Measurements from ENCODE around the gene CTCF. TPM values are rescaled to one million over a fixed set of nuclear protein-coding genes. Genes with fewer than 3 reads are reported as not detected.

Gene CTCF
- total RNA-seq, 2 donors from 2014 or later: 37.0 to 42.2 TPM

DNA sequence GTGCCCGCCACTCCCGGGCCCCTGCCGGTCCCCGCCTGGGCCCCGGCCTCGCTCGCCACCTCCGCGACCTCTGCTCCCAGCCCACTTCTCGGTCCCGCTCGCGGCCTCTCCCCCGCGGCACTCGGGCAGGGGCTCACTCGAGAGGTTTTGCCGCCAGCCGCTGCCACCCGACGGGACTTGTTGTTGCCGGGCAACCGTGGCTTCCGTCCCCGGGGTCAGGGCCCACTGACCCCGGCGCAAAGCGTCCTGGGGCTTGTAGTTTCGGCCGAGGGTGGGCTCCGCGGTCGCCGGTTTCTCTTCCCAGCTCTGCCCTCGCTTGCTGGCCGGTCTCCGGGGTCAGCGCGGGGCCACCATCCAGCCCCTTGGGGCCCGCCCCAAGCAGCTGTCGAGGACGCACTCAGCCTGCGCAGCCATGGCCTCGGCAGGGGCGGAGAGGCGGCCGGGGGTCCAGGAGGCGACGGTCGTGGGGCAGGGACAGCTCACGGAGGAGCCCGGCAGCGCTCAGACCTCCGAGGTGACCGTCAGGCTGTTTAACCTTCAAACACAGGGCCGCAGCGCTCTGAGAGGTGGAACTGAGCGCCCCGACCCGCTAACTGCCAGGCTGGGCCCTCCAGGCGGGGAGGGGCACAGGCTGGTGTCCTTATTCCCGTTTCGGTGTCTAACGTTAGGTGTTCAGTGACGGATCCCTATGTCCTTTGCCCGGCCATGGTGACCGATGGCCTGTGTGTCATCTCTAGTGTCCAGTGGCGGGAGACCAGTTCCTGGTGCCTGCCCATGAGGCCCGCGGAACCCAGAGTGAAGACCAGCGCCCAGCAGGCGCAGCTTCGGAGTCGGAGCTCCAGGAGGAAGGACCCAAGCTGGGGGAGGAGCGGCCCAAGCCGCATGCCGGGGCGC, 104.5 kb downstream of the CTCF start, which contains the start of the genes C16orf86 and ENKD1:
TSS of gene C16orf86 (plus strand) at position 256 of the 894 bp plus-strand sequence. CDS start at position 413, 157 bp downstream.
TSS of gene ENKD1 (minus strand) at position 192 of the 894 bp plus-strand sequence. CDS start 308 bp downstream, outside the sequence.
- DNase-seq: peak; percentile 84 to 88
- ATAC-seq: peak; percentile 71
- intact Hi-C loops (cut with DNase I, micrococcal nuclease): loop anchor here in 1 of 2 donors (5.0 kb wide), 1 partner anchor 145 kb away; no protein-coding TSS in a partner anchor

DNA sequence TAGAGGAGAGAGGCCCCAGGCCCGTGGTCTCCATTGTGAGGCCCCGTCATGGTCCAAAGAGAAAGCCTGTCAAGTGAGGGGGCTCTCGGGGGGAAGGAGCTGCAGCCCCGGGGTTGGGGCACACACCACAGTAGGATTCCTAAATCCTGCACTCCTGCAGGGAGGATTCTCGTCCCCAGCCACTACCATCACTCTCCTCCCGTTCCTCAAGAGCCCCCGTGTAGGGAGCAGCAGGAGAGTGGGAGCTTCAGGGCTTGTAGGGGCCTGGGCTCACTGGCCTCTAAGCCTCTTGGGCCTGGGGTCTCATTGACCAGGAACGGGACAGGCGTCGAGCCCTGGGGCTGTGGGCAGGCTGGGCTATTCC, 105.1 kb downstream of the CTCF start:
- ATAC-seq (no peak), DNase-seq (peak in 1 of 2 donors; percentile 25)
- intact Hi-C loops (cut with DNase I, micrococcal nuclease): loop anchor here in 1 of 2 donors (5.0 kb wide), 1 partner anchor 145 kb away; no protein-coding TSS in a partner anchor

DNA sequence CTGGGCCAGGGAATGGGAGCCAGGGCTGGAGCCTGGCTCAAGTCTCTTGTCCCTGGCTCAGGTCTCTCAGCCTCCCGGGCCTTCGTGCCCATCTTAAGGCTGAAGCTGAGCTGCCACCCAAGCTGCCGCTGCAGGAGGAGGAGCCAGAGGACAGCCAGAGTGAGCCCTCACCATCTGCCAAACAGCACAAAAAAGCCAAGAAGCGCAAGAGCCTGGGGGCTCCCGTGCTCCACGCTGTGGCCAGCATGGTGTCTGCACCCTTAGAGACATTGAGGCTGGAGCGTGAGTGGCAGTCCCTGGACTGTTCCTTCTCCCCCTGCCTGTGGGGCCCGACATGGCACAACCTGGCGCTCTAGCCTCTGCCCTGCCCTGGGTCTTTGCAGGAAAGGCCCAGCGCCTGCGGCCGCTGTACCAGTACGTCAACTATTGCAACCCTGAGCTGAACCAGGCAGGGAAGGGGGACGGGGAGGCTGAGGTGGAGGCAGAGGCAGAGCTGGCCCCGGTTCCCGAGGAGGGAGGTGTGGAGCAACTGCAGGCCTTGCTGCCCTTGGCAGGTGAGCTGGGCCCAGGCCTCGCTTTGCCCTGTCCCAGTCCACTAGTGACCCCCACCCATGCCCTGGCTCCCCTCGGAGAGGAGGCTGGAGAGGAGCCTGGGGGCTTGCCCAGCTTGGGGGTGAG, 105.6 kb downstream of the CTCF start:
- DNase-seq: peak; percentile 85
- intact Hi-C loops (cut with DNase I, micrococcal nuclease): loop anchor here in 1 of 2 donors (5.0 kb wide), 1 partner anchor 146 kb away; no protein-coding TSS in a partner anchor

DNA sequence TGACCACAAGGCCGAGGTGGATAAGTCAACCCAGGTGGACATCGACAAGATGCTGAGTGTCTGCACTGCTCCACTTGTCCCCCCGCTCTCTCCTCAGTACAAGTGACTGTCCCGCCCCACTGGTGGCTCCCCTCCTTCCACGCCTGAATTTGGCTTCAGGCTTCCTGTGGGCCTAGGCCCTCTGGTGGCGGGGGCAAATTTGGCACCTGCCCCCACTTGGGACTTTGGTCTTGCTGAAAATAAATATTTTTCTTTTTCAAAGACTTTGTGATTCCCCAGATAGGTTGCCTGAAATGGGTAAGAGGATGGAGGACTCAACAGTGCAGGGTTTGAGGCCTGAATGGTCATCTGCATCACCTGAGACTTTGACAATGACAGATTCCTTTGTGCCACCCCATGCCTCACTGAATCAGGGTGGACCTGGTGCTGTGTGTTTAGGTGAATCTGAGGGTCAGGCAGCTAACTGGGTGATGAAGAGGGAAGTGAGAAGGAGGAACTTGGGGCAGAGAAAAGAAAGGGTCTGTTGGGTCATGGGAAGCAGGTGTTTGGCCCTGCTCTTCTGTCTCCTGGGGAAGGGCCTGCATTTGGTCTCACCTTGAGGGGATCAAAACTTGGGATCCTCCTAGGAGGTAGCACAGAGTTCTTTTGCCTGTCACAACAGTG, 106.3 kb downstream of the CTCF start:
- DNase-seq: no peak
- ATAC-seq: no peak
- intact Hi-C loops (cut with DNase I, micrococcal nuclease): loop anchor here in 1 of 2 donors (5.0 kb wide), 1 partner anchor 146 kb away; no protein-coding TSS in a partner anchor

More for the DNA sequence above, 105.6 kb downstream of the CTCF start:
- peak; percentile 78 for ATAC-seq

DNA sequence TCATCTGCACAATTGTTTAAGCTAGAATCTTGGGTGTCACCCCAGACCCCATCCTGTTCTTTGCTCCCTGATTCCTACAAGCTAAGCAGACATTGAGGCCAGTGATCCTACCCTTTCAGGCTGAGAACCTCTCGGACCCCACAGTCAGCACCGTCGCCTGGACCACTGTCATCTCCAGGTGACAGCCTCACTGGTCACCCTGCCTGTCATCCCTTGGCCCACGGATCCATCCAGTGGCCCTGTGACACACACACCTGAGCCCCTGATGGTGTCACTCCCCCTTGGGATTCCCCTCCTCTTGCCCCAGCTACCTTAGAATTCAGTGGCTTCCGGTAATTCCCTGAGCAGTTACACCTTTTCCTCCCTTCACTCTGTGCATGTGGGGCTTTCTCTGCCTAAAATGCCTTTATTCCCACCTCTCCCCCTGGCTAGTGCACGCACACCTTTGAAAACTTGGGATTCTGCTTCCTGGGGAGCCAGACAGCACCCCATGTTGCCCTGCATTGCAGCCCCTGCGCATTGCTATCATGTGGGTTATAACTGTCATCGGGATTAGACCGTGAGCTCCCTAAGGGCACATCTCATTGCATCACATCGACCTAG, 107.3 kb downstream of the CTCF start:
- intact Hi-C loops (cut with DNase I, micrococcal nuclease): loop anchor here in 1 of 2 donors (5.0 to 10.0 kb wide), 2 partner anchors 135 to 147 kb away; partner anchors contain the start of genes RANBP10 and TSNAXIP1
- no peak for DNase-seq
- no peak for ATAC-seq

DNA sequence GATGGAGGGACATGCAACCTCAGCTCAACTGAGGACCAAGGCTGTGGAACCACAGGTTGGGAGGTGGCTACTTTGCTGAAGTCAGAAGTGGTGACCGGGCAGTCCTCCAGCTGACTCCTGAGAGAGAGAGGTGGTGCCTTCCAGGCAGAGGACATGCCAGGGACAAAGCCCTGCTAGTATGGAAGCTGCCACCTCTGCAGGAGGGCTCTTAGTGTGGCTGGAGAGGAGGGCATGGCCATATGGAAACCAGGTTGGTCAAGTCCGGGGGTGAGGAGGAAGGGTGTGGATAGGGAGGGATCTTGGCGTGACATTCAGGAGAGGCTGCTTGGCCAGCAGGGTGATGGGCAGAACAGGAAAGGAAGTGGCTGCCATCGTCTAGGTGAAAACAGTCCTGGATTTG, 110.0 kb downstream of the CTCF start:
- intact Hi-C loops (cut with DNase I, micrococcal nuclease): loop anchor here in 1 of 2 donors (10.0 kb wide), 1 partner anchor 132 kb away; the partner anchor contains the start of genes RANBP10 and TSNAXIP1
- no peak for ATAC-seq
- DNase-seq: no peak

DNA sequence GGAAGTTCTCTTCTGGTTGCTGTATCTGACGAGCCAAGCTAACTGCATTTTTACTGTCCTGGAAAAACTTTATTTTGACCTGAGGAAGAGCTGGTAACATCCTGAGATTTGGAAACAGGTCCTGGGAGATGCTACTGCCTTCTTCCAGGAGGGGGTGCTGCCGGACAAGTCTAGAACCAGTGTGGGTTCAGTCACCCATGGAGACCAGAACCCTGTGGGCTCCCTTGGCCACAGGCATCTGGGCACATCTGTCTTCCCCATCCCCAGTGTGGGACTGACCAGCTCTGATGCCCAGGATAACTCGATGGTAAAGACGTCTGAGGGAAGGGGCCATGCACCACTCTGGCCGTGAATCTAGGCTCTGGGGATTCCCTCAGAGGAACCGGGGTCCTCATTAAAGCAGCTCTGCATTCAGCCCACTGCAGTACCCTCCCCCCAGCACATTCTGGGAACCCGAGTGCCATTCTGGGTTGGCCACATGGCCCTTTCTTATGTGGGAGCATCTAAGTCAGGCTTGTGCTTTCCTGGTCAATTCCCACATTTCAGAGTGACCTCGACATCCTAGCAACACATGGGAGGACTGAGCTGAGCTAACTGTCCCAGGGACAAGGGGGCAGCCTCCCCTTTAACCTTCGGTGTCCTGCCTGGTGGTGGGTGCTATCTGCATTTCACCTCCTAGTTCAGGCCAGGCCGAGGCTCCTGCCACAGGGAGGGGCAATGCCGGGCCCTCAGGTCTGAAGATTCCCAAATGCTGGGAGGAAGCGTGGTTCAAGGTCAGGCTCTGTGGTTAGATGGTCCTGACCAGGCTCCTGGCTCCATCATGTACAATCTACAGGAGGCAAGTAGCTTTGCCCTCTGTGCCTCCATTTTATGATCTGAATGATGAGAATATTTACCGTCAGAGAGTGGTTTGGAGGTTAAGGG, 110.7 kb downstream of the CTCF start:
- intact Hi-C loops (cut with DNase I, micrococcal nuclease): loop anchor here in 1 of 2 donors (10.0 kb wide), 1 partner anchor 132 kb away; the partner anchor contains the start of genes RANBP10 and TSNAXIP1
- ATAC-seq: peak; percentile 57
- DNase-seq: peak; percentile 74 to 79

DNA sequence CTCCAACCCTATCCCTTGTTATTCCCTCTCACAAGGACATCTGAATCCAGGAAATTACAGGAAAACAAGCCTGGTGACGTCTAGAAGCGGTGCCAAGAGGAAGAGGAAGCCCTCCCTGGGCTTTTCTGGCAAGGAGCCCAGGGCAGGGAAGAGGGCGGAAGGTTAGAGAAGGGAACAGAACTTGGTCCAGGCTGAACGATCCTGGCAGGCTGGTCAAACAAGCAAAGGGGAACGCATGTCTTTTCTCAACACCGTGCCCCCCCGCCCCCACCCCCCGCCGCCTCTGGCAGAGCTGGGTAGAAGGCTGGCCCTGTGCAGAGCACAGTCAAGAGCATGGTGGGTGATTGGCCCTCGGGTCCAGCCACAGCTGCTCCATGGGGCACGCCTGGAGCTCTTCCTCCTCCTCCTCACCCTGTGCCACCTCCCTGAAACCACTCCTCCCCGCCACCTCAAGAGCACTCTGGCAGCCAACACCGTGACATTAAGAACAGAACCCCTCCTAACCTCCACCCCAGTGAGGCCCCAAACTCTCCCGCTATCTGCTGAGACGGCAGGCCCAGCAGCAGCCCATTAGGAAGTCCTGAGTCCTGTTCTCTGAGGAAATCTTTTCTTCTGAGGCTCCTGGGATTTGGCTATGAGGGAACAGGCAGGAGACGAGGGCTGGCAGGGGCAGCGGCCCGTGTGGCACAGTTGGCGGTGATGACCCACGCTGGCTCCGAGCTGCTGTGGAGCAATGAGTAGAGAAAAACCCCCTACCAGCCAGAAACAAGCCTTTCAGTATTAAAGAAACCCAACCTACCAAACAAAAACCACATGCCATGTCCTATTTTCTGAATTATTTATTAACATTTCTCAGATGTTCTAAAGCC, 111.6 kb downstream of the CTCF start:
- intact Hi-C loops (cut with DNase I, micrococcal nuclease): loop anchor here in 1 of 2 donors (10.0 kb wide), 1 partner anchor 131 kb away; the partner anchor contains the start of genes RANBP10 and TSNAXIP1

DNA sequence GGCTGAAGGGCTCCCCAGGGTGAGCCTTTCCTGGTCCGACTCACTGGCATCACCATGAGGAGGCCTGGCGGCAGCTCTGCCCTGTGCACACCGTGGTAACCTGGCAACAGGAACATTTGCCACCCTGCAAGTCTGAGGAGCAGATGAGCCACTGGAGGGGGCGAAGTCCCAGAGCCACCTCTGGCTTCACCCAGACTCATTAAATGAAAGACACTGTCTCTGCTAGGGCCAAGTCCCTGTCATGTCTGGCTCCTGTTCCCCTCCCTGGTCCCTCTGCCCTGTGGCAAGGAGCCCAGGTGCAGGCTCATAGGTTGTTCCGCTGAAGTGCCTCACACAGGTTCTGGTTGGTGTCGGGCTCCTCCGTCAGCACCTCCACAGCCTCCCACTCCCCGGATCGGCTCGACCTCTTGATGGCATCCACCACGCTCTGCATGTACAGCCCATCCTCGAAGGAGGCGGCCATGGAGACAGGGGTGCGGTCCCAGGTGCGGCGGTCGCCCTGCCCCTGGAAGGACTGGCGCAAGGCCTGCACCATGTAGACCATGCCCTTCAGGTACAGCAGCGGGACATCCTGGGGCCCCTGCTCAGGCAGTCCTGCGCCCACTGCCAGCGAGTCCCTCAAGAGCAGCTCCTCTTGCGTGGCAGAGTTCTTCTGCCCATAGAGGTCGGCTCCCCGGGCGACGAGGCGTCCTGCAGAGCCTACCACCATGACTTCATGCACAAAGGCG, 112.7 kb downstream of the CTCF start:
- DNase-seq: no peak
- intact Hi-C loops (cut with DNase I, micrococcal nuclease): loop anchor here in 1 of 2 donors (10.0 kb wide), 1 partner anchor 130 kb away; the partner anchor contains the start of genes RANBP10 and TSNAXIP1
- peak; percentile 42 for ATAC-seq

More for the DNA sequence above, 111.6 kb downstream of the CTCF start:
- DNase-seq (peak; percentile 83), ATAC-seq (peak; percentile 67)

DNA sequence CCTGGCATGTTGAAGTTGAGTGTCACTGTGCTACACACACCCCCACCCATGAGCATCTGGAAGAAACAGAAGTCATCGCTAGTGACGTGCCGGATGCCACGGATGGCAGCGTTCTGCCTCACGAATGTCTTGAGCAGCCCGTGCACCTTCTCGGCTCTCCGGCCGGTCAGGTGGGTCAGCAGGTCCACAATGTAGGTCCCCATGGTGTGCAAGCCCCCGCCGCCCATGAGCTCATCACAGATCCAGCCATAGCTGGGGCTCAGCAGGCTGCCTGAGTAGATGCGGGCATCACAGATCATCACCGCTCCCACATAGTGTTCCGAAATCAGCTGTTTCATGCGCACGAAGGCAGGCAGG, 113.2 kb downstream of the CTCF start:
- ATAC-seq (no peak), DNase-seq (no peak)
- intact Hi-C loops (cut with DNase I, micrococcal nuclease): loop anchor here in 1 of 2 donors (10.0 kb wide), 1 partner anchor 129 kb away; the partner anchor contains the start of genes RANBP10 and TSNAXIP1

DNA sequence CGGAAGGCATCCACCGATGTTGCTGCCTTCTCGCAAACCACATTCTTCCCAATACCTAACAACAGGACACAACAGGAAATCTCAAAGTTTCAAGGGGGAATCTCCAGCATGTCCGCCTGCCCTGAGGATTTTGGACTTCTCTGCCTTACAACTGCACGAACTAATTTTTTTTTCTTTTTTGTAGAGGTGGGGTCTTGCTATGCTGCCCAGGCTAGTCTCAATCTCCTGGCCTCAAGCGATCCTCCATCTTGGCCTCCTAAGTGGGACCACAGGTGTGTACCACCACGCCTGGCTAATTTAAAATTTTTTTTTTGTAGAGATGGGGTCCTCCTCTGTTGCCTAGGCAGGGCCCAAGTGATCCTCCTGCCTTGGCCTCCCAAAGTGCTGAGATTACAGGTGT, 113.7 kb downstream of the CTCF start:
- ATAC-seq: no peak
- no peak for DNase-seq
- intact Hi-C loops (cut with DNase I, micrococcal nuclease): loop anchor here in 1 of 2 donors (10.0 kb wide), 1 partner anchor 129 kb away; the partner anchor contains the start of genes RANBP10 and TSNAXIP1

DNA sequence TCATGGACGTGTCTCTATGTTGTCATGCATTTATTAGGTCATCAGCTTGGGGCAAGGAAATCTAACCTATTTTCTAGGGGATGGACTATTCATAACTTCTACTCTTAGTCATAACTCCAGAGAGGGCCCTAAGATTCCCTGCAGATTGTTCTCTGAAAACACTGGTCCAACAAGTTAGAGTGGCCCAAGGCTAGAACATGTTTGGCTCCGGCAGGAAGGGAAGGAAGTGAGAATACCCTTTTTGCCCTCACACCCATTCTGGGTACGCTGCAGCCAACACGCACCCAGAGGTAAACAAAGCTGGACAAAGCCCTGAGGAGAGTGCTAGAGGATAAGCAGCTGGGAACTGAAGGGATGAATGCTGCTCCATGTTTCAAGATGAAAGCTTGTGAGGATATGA, 114.2 kb downstream of the CTCF start:
- intact Hi-C loops (cut with DNase I, micrococcal nuclease): loop anchor here in 1 of 2 donors (10.0 kb wide), 1 partner anchor 128 kb away; the partner anchor contains the start of genes RANBP10 and TSNAXIP1
- ATAC-seq (no peak), DNase-seq (no peak)

DNA sequence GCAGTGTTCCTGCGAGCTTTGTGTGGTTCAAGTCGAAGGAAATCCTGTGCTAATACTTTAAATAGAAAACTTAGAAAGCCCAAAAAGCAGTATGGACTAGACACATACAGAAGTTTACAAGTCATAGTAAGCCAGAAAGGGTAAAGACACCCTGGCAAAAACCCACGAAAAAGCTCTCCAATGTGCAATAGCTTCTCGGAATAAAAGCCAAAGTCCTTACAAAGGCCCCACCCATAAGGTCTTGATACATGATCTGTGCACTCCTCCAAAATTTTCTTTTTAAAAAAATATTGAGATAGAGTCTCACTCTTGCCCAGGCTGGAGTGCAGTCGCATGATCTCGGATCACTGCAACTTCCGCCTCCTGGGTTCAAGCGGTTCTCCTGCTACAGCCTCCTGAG, 114.6 kb downstream of the CTCF start:
- DNase-seq: no peak
- ATAC-seq: no peak
- intact Hi-C loops (cut with DNase I, micrococcal nuclease): loop anchor here in 1 of 2 donors (10.0 kb wide), 1 partner anchor 128 kb away; the partner anchor contains the start of genes RANBP10 and TSNAXIP1

DNA sequence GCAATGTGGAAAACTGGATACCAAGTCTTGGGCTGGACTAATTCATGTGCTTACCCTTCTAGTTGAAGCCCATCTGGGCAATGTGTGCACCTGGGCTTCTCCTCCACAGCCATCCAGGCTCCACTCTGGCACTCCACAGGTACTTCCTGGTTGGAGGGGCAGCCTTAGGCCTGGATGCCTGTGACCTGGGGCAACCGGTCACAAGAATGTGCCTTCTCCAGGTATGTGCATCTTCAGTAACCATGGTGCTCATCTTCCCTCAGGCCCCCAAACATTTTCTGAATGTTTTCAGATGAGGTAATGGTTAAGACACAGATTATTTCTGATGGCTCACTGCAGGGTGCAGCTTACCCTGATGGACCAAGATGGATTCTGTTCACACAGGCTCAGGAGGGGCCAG, 115.4 kb downstream of the CTCF start:
- intact Hi-C loops (cut with DNase I, micrococcal nuclease): loop anchor here in 1 of 2 donors (10.0 kb wide), 1 partner anchor 127 kb away; the partner anchor contains the start of genes RANBP10 and TSNAXIP1
- no peak for ATAC-seq

More for the DNA sequence above, 115.4 kb downstream of the CTCF start:
- DNase-seq: no peak
